ENCODE results near the gene SLC25A26.

The SLC25A26 gene

GRCh38 chr3:66335671-66336070, 114.9 kb downstream of the SLC25A26 start:
- Histone ChIP-seq H3K27ac (ENCODE audit: low read length) (no peak overlapping the region), H3K4me1 (ENCODE audit: control insufficient read depth, low read depth, low read length) (peaks cover 15% of the 10 kb centered on the region), H3K27me3 (ENCODE audit: control insufficient read depth, insufficient read depth, low read length) (no peaks in the 10 kb centered on the region), H3K9ac (ENCODE audit: low read length) (no peak overlapping the region), H3K36me3 (ENCODE audit: control insufficient read depth, low read depth, low read length) (no peaks in the 10 kb centered on the region), H3K9me3 (ENCODE audit: control insufficient read depth, low read depth, low read length) (no peaks in the 10 kb centered on the region), H3K4me3 (ENCODE audit: low read length) (no peak overlapping the region)

- Histone ChIP-seq H3K27ac (ENCODE audit: low read length) (no peak overlapping the region), H3K4me3 (ENCODE audit: low read length) (no peak overlapping the region), H3K9ac (ENCODE audit: low read length) (no peak overlapping the region), H3K36me3 (ENCODE audit: control insufficient read depth, low read depth, low read length) (no peaks in the 10 kb centered on the region), H3K27me3 (ENCODE audit: control insufficient read depth, insufficient read depth, low read length) (no peaks in the 10 kb centered on the region), H3K9me3 (ENCODE audit: control insufficient read depth, low read depth, low read length) (no peaks in the 10 kb centered on the region), H3K4me1 (ENCODE audit: control insufficient read depth, low read depth, low read length) (peaks cover 15% of the 10 kb centered on the region)
These were observed 115.5 kb downstream of the SLC25A26 start for GRCh38 chr3:66336333-66336766.

GRCh38 chr3:66338927-66339326, 118.1 kb downstream of the SLC25A26 start:
- Histone ChIP-seq H3K36me3 (ENCODE audit: control insufficient read depth, low read depth, low read length) (no peaks in the 10 kb centered on the region), H3K9me3 (ENCODE audit: control insufficient read depth, low read depth, low read length) (no peaks in the 10 kb centered on the region), H3K27me3 (ENCODE audit: control insufficient read depth, insufficient read depth, low read length) (no peaks in the 10 kb centered on the region), H3K4me3 (ENCODE audit: low read length) (no peak overlapping the region), H3K9ac (ENCODE audit: low read length) (no peak overlapping the region), H3K4me1 (ENCODE audit: control insufficient read depth, low read depth, low read length) (peaks cover 15% of the 10 kb centered on the region), H3K27ac (ENCODE audit: low read length) (no peak overlapping the region)

DNA sequence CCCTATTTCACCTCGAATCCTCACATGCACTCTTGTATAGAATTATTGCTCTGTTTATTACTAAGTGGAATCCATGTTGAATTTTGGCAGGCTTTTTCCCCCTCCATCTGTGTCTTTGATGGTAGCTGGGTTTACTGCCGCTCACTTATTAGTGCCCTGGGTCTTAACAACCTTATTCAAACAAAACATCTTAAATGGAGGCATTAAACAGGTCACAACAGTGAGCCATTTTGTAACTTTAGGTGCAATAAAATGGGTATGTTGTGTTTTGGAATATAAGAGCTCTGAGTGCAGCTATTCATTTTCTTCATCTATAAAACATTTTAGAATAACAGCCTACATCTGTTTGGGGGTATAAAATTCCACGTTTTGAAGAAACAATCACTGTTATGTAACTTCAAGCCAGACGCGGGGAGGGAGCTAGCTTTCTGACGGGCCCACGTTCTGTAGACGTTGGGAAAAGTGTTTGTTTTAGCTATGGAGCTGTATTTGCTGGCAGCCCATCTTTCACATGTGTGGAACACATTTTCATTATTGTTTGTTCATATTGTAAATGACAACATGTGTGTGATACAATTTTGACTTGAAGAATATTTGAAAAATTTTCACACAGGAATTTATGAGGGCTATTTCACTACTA, 122.0 kb downstream of the SLC25A26 start:
- no peaks in the 10 kb centered on the region for H3K9me3 ChIP-seq (ENCODE audit: control insufficient read depth, low read depth, low read length)
- H3K4me3 ChIP-seq (ENCODE audit: low read length), result no peak overlapping the region
- H3K27ac ChIP-seq (ENCODE audit: low read length), result no peak overlapping the region
- H3K4me1 ChIP-seq (ENCODE audit: control insufficient read depth, low read depth, low read length), result no peaks in the 10 kb centered on the region
- H3K9ac ChIP-seq (ENCODE audit: low read length), result no peak overlapping the region
- H3K27me3 ChIP-seq (ENCODE audit: control insufficient read depth, insufficient read depth, low read length), result no peaks in the 10 kb centered on the region
- H3K36me3 ChIP-seq (ENCODE audit: control insufficient read depth, low read depth, low read length), result no peaks in the 10 kb centered on the region

- Histone ChIP-seq H3K4me3 (ENCODE audit: low read length) (no peak overlapping the region), H3K27me3 (ENCODE audit: control insufficient read depth, insufficient read depth, low read length) (no peaks in the 10 kb centered on the region), H3K4me1 (ENCODE audit: control insufficient read depth, low read depth, low read length) (no peaks in the 10 kb centered on the region), H3K9me3 (ENCODE audit: control insufficient read depth, low read depth, low read length) (no peaks in the 10 kb centered on the region), H3K27ac (ENCODE audit: low read length) (no peak overlapping the region), H3K36me3 (ENCODE audit: control insufficient read depth, low read depth, low read length) (no peaks in the 10 kb centered on the region), H3K9ac (ENCODE audit: low read length) (no peak overlapping the region)
These were observed 123.6 kb downstream of the SLC25A26 start for GRCh38 chr3:66344391-66344811.

DNA sequence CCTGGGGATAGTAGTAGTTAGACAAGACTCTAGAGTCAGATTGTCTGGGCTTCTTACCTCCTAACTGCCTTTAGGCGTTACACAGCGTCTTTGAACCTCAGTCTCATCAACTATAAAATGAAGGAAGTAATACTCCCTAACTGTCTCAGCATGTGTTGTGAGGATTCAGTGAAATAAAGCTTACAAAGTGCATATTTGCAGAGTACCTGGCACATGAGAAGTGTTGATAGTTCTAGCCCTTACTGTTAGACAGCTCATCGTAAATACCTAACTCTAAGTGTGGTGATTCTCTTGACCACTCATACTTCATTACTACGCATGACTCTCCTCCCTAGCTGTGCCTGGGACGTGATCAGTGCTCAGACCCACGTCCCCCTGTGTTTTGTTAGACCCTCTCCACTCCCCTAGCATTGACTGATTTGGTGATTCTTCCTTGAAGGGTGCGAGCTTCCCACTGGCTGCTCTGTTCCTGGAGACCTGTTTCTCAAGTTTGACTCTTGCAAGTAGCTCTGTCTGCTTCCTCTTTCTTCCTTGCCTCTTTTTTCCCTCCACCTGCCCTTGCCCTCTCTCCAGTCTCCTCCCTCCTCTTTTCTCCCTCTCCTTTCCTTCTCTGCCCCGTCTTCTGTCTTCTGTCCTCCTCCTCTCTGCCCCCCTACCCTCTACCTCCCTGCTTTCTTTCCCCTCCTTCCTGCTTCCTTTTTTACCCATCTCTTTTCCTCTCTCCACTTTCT, 124.2 kb downstream of the SLC25A26 start:
- Histone ChIP-seq H3K9me3 (ENCODE audit: control insufficient read depth, low read depth, low read length) (no peaks in the 10 kb centered on the region), H3K9ac (ENCODE audit: low read length) (no peak overlapping the region)

DNA sequence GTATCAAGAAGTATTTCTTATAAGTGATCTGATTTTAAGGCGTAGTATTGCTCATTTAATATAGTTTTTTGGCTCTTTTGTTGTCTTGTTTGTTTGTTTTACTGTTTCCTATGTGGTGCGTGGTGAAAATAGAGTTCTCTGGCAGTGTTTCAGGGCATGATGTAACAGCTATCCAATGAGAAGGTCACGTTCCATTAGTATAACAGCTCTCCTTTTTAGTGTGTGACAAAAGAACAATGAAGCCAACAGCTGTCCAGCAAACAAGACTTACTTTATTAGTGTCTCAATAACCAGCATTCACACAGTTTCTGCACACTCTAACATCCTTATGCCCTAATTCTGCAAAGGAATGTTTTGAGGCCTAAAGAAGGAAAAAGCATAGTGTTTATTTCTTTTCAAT, 127.9 kb downstream of the SLC25A26 start:
- no peaks in the 10 kb centered on the region for H3K9me3 ChIP-seq (ENCODE audit: control insufficient read depth, low read depth, low read length)
- no peak overlapping the region for H3K4me3 ChIP-seq (ENCODE audit: low read length)
- no peak overlapping the region for H3K27ac ChIP-seq (ENCODE audit: low read length)
- H3K27me3 ChIP-seq (ENCODE audit: control insufficient read depth, insufficient read depth, low read length), result no peaks in the 10 kb centered on the region
- no peak overlapping the region for H3K9ac ChIP-seq (ENCODE audit: low read length)
- H3K4me1 ChIP-seq (ENCODE audit: control insufficient read depth, low read depth, low read length), result no peaks in the 10 kb centered on the region
- H3K36me3 ChIP-seq (ENCODE audit: control insufficient read depth, low read depth, low read length), result no peaks in the 10 kb centered on the region

More for the DNA sequence above, 124.2 kb downstream of the SLC25A26 start:
- Histone ChIP-seq H3K4me3 (ENCODE audit: low read length) (no peak overlapping the region), H3K4me1 (ENCODE audit: control insufficient read depth, low read depth, low read length) (no peaks in the 10 kb centered on the region), H3K27me3 (ENCODE audit: control insufficient read depth, insufficient read depth, low read length) (no peaks in the 10 kb centered on the region), H3K36me3 (ENCODE audit: control insufficient read depth, low read depth, low read length) (no peaks in the 10 kb centered on the region), H3K27ac (ENCODE audit: low read length) (no peak overlapping the region)

GRCh38 chr3:66350601-66351000, 129.8 kb downstream of the SLC25A26 start:
- H3K4me1 ChIP-seq (ENCODE audit: control insufficient read depth, low read depth, low read length), result no peaks in the 10 kb centered on the region
- H3K36me3 ChIP-seq (ENCODE audit: control insufficient read depth, low read depth, low read length), result no peaks in the 10 kb centered on the region
- H3K27ac ChIP-seq (ENCODE audit: low read length), result no peak overlapping the region
- no peaks in the 10 kb centered on the region for H3K9me3 ChIP-seq (ENCODE audit: control insufficient read depth, low read depth, low read length)
- no peak overlapping the region for H3K4me3 ChIP-seq (ENCODE audit: low read length)
- no peak overlapping the region for H3K9ac ChIP-seq (ENCODE audit: low read length)
- H3K27me3 ChIP-seq (ENCODE audit: control insufficient read depth, insufficient read depth, low read length), result no peaks in the 10 kb centered on the region

- no peaks in the 10 kb centered on the region for H3K27me3 ChIP-seq (ENCODE audit: control insufficient read depth, insufficient read depth, low read length)
- no peaks in the 10 kb centered on the region for H3K4me1 ChIP-seq (ENCODE audit: control insufficient read depth, low read depth, low read length)
- no peak overlapping the region for H3K27ac ChIP-seq (ENCODE audit: low read length)
- H3K4me3 ChIP-seq (ENCODE audit: low read length), result no peak overlapping the region
- H3K9ac ChIP-seq (ENCODE audit: low read length), result no peak overlapping the region
- H3K9me3 ChIP-seq (ENCODE audit: control insufficient read depth, low read depth, low read length), result no peaks in the 10 kb centered on the region
- H3K36me3 ChIP-seq (ENCODE audit: control insufficient read depth, low read depth, low read length), result no peaks in the 10 kb centered on the region
These were observed 132.2 kb downstream of the SLC25A26 start for GRCh38 chr3:66353039-66353438.

GRCh38 chr3:66353530-66353929, 132.7 kb downstream of the SLC25A26 start:
- Histone ChIP-seq H3K4me1 (ENCODE audit: control insufficient read depth, low read depth, low read length) (no peaks in the 10 kb centered on the region), H3K9me3 (ENCODE audit: control insufficient read depth, low read depth, low read length) (no peaks in the 10 kb centered on the region), H3K36me3 (ENCODE audit: control insufficient read depth, low read depth, low read length) (no peaks in the 10 kb centered on the region), H3K27me3 (ENCODE audit: control insufficient read depth, insufficient read depth, low read length) (no peaks in the 10 kb centered on the region), H3K4me3 (ENCODE audit: low read length) (no peak overlapping the region), H3K9ac (ENCODE audit: low read length) (no peak overlapping the region), H3K27ac (ENCODE audit: low read length) (no peak overlapping the region)

- Histone ChIP-seq H3K27me3 (ENCODE audit: control insufficient read depth, insufficient read depth, low read length) (no peaks in the 10 kb centered on the region), H3K27ac (ENCODE audit: low read length) (no peak overlapping the region), H3K36me3 (ENCODE audit: control insufficient read depth, low read depth, low read length) (no peaks in the 10 kb centered on the region), H3K4me3 (ENCODE audit: low read length) (no peak overlapping the region), H3K9ac (ENCODE audit: low read length) (no peak overlapping the region), H3K9me3 (ENCODE audit: control insufficient read depth, low read depth, low read length) (no peaks in the 10 kb centered on the region), H3K4me1 (ENCODE audit: control insufficient read depth, low read depth, low read length) (no peaks in the 10 kb centered on the region)
These were observed 133.2 kb downstream of the SLC25A26 start for GRCh38 chr3:66354001-66354400.

DNA sequence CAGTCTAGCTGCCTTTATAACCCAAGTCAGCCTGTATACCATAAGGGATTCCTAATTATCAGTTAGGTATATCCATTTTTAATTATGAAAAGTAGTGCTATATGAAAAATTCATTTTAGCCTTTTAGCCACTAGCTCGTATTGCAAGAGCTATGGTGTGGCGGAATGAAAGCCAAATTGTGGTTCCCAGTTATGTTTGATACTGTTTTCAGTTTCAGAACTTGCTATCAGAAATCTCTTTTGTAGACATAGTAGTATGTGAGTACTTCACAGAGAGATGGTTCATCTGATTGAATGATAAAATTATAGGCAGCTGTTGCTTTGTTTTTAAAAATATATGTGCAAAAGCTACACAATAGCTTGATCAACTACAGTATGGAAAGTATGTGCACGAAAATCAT, 134.6 kb downstream of the SLC25A26 start:
- no peaks in the 10 kb centered on the region for H3K27me3 ChIP-seq (ENCODE audit: control insufficient read depth, insufficient read depth, low read length)
- no peaks in the 10 kb centered on the region for H3K9me3 ChIP-seq (ENCODE audit: control insufficient read depth, low read depth, low read length)
- H3K27ac ChIP-seq (ENCODE audit: low read length), result no peak overlapping the region
- H3K9ac ChIP-seq (ENCODE audit: low read length), result no peak overlapping the region
- no peaks in the 10 kb centered on the region for H3K4me1 ChIP-seq (ENCODE audit: control insufficient read depth, low read depth, low read length)
- H3K36me3 ChIP-seq (ENCODE audit: control insufficient read depth, low read depth, low read length), result no peaks in the 10 kb centered on the region
- H3K4me3 ChIP-seq (ENCODE audit: low read length), result no peak overlapping the region
